HG02610 (cell line): ENCODE measurements around the gene ANKFN1.

ENCODE experiments used
- ATAC-seq: cut with Tn5 transposase; IDR thresholded peaks from one replicate; pipeline ENCODE4 v1.9.1; 2021; ENCODE audit warnings: mild to moderate bottlenecking, moderate library complexity; ENCODE audit not compliant: unreplicated experiment

Gene ANKFN1

GRCh38 chr17:56142325-56142724 lies 10.9 kb upstream of the ANKFN1 start:
- no peak for ATAC-seq

- no peak for ATAC-seq
Measured at GRCh38 chr17:56142781-56143180, 10.5 kb upstream of the ANKFN1 start.

GRCh38 chr17:56144223-56144622 lies 9.1 kb upstream of the ANKFN1 start:
- no peak for ATAC-seq

GRCh38 chr17:56146534-56146933 lies 6.7 kb upstream of the ANKFN1 start:
- ATAC-seq = no peak

GRCh38 chr17:56148333-56148732 lies 4.9 kb upstream of the ANKFN1 start:
- ATAC-seq = no peak

- no peak for ATAC-seq
Measured at GRCh38 chr17:56149266-56150036, 3.8 kb upstream of the ANKFN1 start.

GRCh38 chr17:56150649-56151048 lies 2.6 kb upstream of the ANKFN1 start:
- no peak for ATAC-seq

- ATAC-seq = no peak
Measured at GRCh38 chr17:56157845-56158244, 4.6 kb downstream of the ANKFN1 start.

GRCh38 chr17:56158344-56158743 lies 5.1 kb downstream of the ANKFN1 start:
- ATAC-seq = no peak

- ATAC-seq = no peak
Measured at GRCh38 chr17:56158915-56159825, 5.9 kb downstream of the ANKFN1 start.

GRCh38 chr17:56159826-56160380 lies 6.6 kb downstream of the ANKFN1 start:
- no peak for ATAC-seq

GRCh38 chr17:56160422-56160821 lies 7.1 kb downstream of the ANKFN1 start:
- ATAC-seq = no peak

GRCh38 chr17:56165072-56165641 lies 11.9 kb downstream of the ANKFN1 start:
- no peak for ATAC-seq

GRCh38 chr17:56167491-56167890 lies 14.2 kb downstream of the ANKFN1 start:
- no peak for ATAC-seq

GRCh38 chr17:56169621-56170020 lies 16.3 kb downstream of the ANKFN1 start:
- no peak for ATAC-seq

GRCh38 chr17:56171186-56171959 lies 18.1 kb downstream of the ANKFN1 start:
- no peak for ATAC-seq

GRCh38 chr17:56172517-56172982 lies 19.3 kb downstream of the ANKFN1 start:
- ATAC-seq = no peak

- ATAC-seq = no peak
Measured at GRCh38 chr17:56173026-56173425, 19.8 kb downstream of the ANKFN1 start.

GRCh38 chr17:56173958-56174835 lies 20.9 kb downstream of the ANKFN1 start:
- ATAC-seq = no peak
